ENCODE results near the gene SLC1A2. TPM values are rescaled to one million over a fixed set of nuclear protein-coding genes. Genes with fewer than 3 reads are reported as not detected.
A peak's percentile ranks its signal among the peaks of the same experiment; 100 is the strongest.

SLC1A2 gene
- total RNA-seq, 1 experiment from 2014 or later, result 1.7 TPM

DNA sequence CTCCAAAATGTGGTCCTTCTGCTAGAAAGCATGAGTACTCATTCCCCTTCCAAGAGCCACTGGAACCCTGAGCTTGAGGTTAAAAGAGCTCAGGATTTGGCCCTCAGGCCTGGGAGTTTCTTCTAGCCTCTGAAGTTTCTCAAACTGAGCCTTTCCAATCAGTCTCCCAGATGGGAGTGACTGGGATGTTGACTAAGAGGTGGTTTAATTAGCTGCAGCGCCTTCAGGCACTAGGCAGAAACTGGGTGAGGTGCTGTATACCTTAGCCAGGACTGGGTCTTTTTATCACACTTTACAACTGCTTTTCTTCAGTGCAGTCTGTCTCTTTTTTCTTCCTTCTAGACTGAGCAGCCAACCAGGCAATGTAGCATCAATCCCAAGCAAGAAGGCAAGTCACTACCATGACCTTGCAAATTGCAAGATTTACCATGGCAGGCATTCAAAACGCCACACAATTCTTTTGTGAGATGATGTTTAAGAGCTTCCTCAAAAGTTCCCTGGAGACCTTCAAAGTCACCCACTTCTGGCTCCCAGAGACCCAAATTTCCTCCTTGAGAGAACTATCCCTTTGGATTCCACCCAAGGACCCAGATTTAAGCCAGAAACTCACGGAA is 93.0 kb downstream of the SLC1A2 start:
- DNase-seq (ENCODE audit: low spot score), result no peak

DNA sequence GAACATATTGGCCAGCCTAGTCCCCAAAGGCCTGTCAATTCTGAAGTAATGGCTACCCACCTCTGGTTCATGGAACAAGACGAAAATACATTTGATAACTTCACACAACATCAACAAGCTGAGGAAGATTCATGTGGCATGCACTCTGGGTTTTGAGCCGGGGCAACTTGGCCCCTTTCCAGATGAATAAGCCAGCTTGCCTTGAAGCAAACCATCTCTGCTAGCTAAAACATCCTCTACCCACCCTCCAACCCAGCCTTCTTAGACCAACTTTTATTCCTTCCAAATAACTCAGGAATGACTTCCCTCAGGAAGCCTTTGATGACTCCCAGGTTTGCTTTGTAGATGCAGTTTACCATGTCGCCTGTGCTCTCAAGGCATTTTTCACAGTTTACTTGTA is 94.4 kb downstream of the SLC1A2 start:
- DNase-seq (ENCODE audit: low spot score), result no peak

DNA sequence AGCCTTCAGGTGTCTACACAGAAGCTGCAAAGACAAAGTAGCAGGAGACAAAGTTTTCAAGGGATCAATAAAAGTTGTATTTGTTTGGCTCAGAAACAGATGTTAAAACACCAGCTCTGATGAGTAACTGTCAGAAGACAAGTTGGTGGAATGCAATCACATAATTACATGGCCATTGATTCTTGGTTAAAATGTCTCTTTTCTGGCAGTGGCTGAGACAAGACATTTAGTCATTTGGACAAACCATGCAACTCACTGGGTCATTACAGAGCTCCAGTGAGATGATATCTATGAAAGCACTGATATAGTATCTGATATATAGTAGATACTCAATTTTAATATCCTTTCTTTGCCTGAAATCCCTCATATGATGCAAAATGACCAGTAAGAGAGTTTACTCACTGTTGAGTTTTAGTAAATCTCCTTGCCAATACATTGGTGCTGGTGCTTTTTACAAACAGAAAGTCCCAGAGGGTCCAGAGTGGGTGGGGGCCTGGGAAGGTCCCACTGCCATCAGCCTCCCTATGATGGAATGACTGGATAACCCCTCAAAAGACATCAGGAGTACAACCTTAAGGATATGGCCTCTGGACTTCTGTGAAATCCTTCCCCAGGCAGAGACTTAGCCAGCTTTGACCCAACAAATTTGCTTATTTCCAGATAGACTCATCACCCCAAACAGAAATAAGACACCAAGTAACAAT is 95.0 kb downstream of the SLC1A2 start:
- DNase-seq (ENCODE audit: low spot score), result no peak

DNA sequence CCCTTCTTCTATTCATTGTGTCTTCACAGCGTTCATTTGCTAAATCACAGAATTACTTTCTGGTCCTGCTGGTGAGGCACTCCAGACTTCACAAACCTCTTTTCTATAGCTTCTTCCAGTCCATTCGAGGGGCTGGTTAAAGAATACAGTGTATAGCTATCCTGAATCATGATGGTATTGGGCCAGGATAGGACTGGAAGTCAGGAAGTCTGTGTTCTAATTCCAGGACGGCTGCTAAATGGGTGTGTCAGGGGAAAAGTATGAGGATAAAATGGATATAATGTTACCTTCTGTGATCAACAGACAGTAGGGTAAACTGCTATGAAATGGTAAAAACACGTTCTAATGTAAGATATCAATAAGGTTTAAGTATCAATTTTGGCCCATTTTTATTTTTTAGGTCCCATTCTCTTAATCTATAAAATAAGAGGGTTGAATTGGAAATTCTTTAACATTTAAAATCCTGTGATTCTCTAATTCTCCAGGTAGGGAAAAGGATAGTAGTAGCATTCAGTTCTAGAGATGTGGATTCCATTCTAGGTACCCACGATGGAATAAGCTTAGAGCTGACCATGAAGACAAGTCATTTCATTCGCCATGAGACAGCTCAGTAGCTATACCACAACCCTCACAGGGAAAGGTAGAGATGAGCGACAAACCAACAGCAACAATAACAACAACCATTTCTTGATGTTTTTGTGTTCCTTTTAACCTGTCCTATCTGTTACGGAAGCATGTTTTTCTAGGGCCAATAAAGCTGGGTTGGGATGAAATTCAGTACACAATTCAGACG is 96.1 kb downstream of the SLC1A2 start:
- DNase-seq (ENCODE audit: low spot score), result no peak

DNA sequence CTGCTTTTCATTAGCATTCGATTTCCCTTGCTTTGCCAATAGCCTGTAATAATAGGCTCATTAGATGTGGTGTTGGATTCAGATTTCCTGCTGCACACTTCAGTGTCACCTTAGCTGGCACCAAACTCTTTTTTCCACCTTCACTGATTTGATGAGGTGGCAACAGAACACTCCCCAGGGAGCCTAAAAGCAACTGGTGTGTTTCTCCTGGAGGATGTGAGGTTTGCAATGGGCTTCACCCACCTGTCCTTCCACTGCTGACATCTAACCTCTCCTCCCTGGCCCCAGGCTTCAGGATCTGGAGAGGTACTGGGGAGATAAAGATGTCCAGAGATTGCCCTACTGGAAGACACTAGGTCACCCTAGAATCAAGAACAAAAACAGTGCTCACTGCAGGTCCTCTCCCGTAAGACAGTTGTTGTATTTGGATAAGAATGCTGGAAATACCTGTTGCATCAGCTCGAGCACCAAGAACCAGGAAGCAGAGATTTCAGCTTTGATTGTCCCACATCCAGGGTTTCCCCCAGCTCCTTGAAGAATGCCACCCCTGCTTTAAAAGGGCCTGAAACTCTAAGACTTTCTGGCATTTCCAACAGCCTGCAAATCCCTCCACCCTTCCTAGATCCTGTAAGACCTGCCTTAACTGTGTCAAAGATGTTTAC is 96.9 kb downstream of the SLC1A2 start:
- no peak for DNase-seq (ENCODE audit: low spot score)

DNA sequence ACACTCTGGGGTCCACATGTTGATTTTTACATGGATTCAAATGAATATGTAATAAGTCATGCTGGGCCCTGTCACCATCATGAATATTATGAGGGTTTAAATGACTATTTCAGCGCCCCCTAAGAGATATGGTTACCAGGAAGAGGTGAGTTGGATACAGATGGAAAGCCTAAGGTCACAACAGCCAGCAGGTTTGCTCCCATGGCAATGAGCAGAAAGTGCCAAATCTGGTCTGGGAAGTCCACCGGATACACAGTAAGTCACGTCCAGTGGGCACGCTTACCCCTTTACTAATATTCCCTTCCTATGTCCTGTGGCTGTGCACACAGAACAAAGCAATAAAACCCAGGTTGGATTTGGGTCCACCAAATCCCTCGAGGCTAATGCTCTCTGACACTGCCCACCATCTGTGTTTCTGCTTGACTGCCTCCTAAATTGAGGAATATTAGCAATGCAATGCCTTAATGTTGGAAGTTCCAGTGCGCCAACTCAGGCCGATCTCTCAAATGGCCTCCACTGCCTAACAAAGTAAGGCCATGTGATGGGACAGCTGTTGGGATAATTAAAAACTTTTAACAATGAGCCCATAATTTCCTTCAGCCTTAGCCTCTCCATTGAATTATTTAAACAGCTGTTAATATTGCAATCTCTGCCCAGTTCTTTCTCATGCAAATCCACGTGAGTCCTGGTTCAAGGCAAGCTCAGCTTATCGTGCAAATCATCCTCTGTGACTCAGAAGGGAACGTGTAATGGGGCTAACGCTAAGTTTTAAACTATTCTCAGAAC is 97.6 kb downstream of the SLC1A2 start:
- DNase-seq (ENCODE audit: low spot score), result no peak

DNA sequence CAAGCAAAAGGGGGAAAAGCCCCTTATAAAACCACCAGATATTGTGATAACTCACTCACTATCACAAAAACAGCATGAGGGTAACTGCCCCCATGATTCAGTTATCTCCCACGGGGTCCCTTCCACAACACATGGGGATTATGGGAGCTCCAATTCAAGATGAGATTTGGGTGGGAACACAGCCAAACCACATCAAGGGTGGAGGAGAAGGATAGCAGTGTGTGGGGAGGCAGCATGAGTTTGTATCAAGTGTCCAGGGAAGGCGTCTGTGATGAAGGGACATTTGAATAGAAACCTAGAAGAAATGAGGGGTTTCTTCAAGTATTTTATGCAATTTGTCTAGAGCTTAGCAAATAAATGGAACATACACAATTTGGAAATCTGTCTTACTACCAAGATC is 98.2 kb downstream of the SLC1A2 start:
- no peak for DNase-seq (ENCODE audit: low spot score)

DNA sequence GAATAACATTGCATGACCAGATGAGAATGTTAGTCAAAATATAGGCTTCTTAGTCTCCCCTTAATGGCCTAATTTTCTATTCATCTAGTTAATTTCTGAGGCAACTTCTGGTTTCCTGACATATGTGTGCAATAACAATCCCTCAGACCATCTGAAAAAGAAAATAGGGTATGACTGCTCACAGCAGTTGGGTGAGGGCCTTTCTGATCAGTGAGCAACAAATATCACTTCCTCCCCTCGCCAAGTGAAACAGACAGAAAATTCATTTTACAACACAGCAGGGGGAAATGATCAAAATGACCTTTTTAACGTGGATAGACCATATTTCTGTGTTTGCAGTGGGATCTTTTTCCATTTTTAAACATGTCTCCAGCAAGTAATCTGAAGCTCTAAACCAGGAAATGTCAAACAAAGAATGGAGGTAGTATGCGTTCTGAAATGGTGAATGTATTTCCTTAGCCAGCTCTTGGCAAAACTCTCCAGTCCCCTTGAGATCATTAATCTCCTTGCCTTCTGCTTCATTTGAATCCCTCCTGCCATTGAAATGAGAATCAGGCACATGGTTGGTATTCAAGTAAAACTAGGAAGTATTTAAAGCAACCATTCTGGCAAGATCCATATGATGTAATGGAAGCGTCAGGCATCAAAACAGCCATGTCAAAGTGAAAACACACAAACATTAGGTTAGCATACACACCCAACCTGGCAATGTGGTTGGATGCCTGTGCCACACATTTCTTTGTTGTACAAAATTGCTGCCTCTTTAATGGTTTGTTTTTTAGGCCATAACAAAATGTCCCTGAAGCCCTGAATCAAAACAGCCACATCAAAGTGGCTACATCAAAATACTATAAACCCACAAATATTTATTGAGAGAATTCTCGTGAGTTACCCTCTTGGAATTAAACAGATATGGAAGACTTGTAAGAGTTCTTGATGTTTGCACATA is 100.1 kb downstream of the SLC1A2 start:
- peak; percentile 33 for DNase-seq (ENCODE audit: low spot score)

DNA sequence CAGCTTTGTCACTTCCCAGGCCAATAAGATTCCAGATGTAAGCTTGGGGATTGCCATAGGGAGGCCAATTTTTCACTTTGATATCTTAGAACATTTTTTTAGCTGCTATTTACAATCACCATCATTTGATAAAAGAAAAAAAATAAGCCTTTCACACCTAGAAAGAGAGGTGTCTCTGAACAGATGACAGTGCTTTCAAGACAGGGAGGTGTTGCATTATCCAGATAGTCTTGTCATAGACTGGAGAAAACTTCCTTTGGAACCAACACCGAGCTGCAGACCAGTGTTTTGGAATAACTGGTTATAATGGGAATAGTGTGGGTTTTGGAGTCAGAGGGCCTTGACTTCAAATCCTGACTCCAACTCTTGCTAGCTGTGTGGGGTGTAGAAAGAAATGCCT is 101.0 kb downstream of the SLC1A2 start:
- DNase-seq (ENCODE audit: low spot score), result no peak

DNA sequence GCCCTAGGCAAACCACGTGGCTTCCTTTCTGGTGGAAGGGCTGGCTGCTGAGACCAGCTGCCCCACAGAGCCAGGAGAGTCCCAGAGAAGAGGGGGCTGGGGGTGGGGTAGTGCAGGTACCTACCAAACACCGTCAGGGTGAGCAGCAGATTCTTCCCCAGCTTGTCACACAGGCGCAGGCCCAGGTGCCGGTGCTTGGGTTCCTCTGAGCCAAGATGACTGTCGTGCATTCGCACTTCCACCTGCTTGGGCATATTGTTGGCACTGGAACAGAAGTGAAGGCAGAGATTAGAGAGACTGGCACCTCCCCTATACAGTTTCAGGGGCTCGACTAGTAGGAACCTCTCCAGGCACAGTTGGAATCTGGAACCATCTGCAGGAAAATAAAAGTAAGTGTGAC is 102.1 kb downstream of the SLC1A2 start:
- no peak for DNase-seq (ENCODE audit: low spot score)

DNA sequence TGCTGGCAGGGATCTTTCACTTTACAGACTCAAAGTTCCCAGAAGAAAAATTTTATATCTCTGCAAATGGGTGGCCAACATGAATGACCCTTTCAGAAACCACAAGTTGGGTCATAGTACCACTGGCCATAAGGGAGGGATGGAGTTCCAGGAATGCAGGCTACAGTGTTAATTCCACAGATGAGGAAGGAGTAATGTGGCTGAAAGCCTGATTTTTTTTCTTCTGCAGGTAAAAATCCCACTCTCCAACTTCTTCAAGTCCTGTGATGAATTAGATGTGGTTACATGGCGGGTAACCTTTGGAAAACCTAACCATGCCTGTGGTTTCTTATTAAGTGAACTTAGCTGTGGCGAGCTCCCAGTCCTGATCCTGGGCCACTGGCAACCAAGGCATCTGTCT is 103.2 kb downstream of the SLC1A2 start:
- no peak for DNase-seq (ENCODE audit: low spot score)

DNA sequence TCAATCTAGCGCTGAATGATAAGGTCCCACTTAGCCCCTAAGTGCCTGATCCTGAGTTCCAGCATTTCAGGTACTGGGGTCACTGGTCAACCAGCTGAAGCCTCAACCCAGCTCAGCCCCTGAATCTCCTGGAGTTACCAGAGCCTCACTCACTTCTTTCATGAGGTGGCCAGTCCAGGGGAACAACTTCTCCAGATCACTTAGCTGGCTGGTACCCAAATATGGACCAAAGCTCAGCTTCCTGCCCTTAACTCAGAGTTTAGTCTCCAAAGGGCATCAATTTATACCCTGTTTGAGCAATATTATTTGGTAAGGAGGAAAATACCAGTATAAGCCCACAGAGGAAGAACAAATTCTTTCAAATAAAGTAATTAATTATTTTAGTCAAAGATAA is 105.6 kb downstream of the SLC1A2 start:
- no peak for DNase-seq (ENCODE audit: low spot score)

DNA sequence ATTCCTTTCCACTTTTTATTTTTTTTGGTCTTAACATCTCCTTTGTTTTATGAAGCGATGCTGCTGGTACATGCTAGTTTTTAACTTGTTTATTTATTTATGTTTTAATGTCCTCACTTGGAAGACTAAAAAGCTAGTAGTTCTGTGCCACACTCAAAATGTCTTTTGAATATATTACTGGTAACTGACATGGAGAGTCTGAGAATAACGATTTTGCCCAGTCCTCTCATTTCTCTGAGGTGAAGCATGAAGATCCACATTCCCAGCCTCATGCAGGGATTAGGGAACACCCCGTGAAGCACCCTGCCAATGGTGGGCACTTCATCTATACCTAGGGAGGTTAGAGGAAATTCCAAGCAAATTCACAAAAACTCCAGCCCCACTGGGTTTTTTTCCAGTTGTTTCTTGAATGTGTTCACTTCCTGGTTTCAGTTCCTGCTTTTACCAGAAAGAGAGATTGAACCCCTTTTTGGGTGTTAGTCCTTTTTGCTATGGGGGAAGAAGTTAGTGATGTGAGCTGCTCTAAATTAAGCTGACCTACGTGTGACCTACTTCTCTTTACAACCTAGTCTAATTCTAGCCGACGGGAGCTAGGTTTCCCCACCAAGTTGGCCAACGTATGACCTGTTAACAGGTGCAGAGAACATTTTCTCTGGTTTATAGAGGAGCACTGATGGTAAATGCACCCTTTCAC is 106.1 kb downstream of the SLC1A2 start:
- no peak for DNase-seq (ENCODE audit: low spot score)

DNA sequence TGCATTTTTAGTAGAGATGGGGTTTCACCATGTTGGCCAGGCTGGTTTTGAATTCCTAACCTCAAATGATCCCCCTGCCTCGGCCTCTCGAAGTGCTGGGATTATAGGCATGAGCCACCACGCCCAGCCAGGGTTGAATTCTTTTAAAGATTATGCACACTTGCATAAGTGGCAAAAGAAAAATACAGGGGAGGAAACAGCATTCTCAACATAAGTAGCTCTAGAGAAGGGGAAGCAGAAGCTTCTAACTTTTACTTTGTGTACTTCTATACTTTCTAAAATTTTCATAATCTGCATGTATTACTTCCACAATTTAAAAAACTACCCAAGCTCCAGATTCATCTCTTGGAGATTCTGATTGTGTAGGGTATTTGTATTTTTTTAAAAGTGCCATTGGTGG is 108.0 kb downstream of the SLC1A2 start:
- DNase-seq (ENCODE audit: low spot score), result no peak

DNA sequence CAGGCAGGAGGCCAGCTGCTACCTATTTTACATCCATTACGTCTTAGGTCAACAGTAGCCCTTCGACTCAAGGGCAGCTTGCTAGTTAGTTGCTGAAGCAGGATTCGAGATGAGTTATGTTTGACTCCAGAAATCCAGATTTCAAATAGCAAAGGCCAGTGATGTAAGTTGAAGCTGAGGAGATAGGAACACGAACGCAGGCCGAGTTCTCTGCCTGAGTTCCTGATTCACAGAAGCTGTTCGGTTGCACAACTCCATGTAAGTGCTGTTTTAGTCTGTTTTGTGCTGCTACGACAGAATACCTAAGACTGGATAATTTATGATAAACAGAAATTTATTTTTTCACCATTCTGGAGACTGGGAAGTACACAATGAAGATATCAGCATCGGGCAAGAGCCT is 111.2 kb downstream of the SLC1A2 start:
- no peak for DNase-seq (ENCODE audit: low spot score)

DNA sequence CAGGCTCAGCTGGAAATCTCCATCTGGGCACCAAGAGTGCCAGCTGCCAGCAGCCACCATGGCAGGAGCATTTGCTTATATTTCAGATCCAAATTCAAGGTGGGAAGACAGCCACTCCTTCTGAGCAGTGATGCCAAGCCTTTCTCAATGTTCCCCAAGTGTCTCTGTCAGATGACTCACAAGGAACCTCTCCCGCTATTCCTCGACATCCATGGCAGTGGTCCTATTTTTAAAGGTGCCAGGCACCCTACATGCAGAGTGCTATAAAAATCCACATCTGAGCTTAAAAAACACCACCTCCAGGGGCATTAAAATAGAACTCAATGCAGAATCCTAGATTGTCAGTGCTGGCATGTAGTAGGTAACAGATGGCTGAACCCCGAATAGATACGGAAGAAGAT is 112.1 kb downstream of the SLC1A2 start:
- DNase-seq (ENCODE audit: low spot score), result no peak

DNA sequence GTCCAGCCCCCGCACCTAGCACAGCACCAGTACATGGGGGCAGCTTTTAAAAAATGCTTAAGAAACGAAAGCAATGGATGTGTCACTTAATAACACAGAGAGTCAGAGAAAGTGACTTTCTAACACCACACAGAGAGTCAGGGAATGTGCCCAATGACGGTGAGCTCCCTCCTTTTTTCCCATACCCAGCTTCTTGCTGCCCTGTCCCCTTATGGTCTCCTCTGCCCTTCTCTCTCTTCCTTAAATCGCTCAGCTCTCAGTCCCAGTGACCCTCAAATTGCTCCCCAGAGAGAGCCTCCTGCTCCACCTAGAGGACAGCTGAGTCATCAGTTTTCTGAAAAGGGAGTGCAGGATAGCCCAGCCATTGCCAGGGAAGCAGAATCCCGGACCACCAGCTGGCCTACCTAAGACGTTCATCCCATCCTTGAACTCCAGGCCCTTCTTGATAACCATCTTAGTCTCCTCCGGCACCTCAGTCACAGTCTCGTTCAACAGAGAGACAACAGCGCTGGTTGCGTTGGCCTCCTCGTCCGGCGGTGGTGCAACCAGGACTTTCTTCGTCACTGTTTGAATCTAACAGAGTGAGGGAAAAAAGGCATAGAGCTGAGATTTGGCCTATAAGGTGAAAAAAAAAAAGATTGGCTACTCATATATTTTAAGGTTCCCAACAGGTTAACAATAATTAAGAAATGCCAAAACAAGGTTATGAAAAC is 113.5 kb downstream of the SLC1A2 start:
- peak; percentile 79 for DNase-seq (ENCODE audit: low spot score)

DNA sequence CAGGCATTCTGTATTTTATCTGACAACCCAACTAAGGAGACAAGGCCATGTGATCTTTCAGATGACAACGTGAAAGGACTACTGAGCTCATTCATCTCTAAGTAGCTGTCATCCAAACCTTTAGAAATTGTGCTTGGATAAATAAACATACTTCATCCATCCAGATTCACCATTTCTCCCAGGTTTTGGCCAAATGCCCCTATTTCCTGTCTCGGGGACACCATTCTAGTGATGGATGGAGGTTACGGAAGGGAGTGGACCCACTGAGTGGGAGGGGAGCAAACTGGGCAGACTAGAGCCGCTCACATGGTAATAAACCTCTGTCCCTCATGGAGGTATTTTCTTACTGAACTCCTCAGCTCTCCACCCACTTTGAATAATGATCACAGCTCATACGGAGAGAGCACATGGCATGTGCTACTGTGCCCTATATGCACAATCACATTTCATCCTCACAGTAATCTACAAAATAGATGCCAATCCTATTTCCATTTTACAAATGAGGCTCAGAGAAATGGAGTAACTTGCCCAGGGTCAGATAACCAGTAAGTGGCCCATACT is 114.4 kb downstream of the SLC1A2 start:
- DNase-seq (ENCODE audit: low spot score), result peak; percentile 28

DNA sequence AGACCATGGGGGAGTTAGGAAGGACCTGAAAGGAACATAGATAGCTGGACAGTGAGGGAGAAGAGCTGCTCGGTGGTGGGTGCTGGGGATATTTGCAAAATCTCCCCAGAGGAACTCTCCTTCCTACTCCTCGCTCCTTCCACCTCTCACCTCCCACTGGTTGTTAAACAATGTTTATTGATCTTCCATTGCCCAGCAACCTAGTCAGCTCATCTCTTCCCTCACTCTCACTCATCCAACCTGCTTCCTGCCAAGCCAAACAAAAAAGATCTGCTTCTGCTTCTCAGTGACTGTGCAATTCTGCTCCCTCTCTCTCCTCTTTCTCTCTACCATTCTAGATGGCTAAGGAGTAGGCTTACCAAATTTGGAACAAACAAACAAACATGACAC is 115.0 kb downstream of the SLC1A2 start:
- peak; percentile 47 for DNase-seq (ENCODE audit: low spot score)
